Sigmoid colon (tissue), 7 donors: ENCODE data around the gene PCDHGC4. TPM values are rescaled to one million over a fixed set of nuclear protein-coding genes. Genes with fewer than 3 reads are reported as not detected.
A peak's percentile ranks its signal among the peaks of the same experiment; 100 is the strongest.

Source experiments
- DNase-seq: peaks from one replicate; pipeline ENCODE4 v3.0.0-alpha.2; 2019
- H3K27ac ChIP-seq, 4 donors: fragments of 200-600 bp; sonication (generic); one replicate each; pipeline ENCODE4 v1.5.1; 2016 to 2019; ENCODE audit warnings: mild to moderate bottlenecking in 1 of 4
- H3K27me3 ChIP-seq, 3 donors: fragments of 200-600 bp; sonication (generic); one replicate each; pipeline ENCODE4 v1.5.1; 2019; ENCODE audit warnings: mild to moderate bottlenecking in 1 of 3
- H3K36me3 ChIP-seq, 4 donors: fragments of 200-600 bp; sonication (generic); one replicate each; pipeline ENCODE4 v1.5.1; 2016 to 2019
- H3K4me1 ChIP-seq, 4 donors: fragments of 200-600 bp; sonication (generic); one replicate each; pipeline ENCODE4 v1.5.1; 2017 to 2019
- H3K4me3 ChIP-seq, 4 donors: fragments of 200-600 bp; sonication (generic); one replicate each; pipeline ENCODE4 v1.5.1; 2017 to 2019; ENCODE audit warnings: mild to moderate bottlenecking in 2 of 4, moderate library complexity in 1 of 4
- H3K9me3 ChIP-seq, 4 donors: fragments of 200-600 bp in 3 of 4; sonication (generic) in 3 of 4; one replicate each; pipeline versions ENCODE4 v1.5.1 to v1.6.1; 2013 to 2019
- CTCF ChIP-seq, 4 experiments: fragments of 450-650 bp in 3 of 4; fragments of 200-600 bp in 1 of 4; IDR thresholded peaks; one replicate each; pipeline ENCODE4 v1.5.1; 2016 to 2019; ENCODE audit warnings: antibody characterized with exemption in 4 of 4, mild to moderate bottlenecking in 3 of 4, moderate library complexity in 2 of 4
- EP300 ChIP-seq, 4 donors: sonication (generic); formaldehyde crosslinking; IDR thresholded peaks; one replicate each; pipeline ENCODE4 v1.6.1; 2017; ENCODE audit warnings: antibody characterized with exemption in 4 of 4
- POLR2A ChIP-seq, 2 donors: fragments of 450-650 bp; IDR thresholded peaks; one replicate each; pipeline ENCODE4 v1.6.1; 2016; ENCODE audit warnings: antibody characterized with exemption in 2 of 2, mild to moderate bottlenecking in 2 of 2, moderate library complexity in 2 of 2
- POLR2AphosphoS5 ChIP-seq, 4 donors: sonication (generic); formaldehyde crosslinking; IDR thresholded peaks; one replicate each; pipeline ENCODE4 v1.6.1; 2017; ENCODE audit warnings: antibody characterized with exemption in 4 of 4
- WGBS, 2 donors: extraction: QIAGEN DNeasy Blood & Tissue Kit; methylation state at CpG; one replicate each; pipeline ENCODE4 v1.1.7; 2013; 5-methylcytosine and 5-hydroxymethylcytosine counted together
- intact Hi-C: fragments of 100-400 bp; cut with DNase I; formaldehyde crosslinking; loops from one replicate; pipeline ENCODE4 v1.15.1; 2023
- polyA plus RNA-seq, 3 donors: library from polyadenylated mRNA; stranded (reverse); fragments of 200-250 nt; gene quantifications; one replicate each; pipeline ENCODE4 v1.2.3, GENCODE V29; 2013
- total RNA-seq, 4 donors: library from RNA; depleted of rRNA; stranded (reverse); fragments of >200 nt; gene quantifications; one replicate each; pipeline ENCODE4 v1.1.0, GENCODE V29; 2016
- donor health status: healthy with polysubstance abuse.
- donor health status: Bipolar disorder and iron deficiency.
- donor health status: healthy.

Gene PCDHGC4
- total and polyA plus RNA-seq, 7 donors: 0.47 to 8.6 (median 3.0) TPM; not detected in 2

- WGBS, 2 donors: 55 to 86% methylated on average over 22 of the region's 22 CpGs
- H3K9me3 ChIP-seq: no peaks in the 10 kb centered on the region
- H3K4me3 ChIP-seq: no peak overlapping the region
- peak; percentile 57 for DNase-seq
- H3K36me3 ChIP-seq: peaks cover 0 to 58% (median 3%) of the 10 kb centered on the region in 4 donors
- no peak overlapping the region for H3K27ac ChIP-seq
- TF ChIP-seq EP300 (IDR thresholded peaks at IDR 0.05): no peak
- TF ChIP-seq CTCF (IDR thresholded peaks at IDR 0.05): no peak
- no peak for TF ChIP-seq POLR2AphosphoS5 (IDR thresholded peaks at IDR 0.05)
- TF ChIP-seq POLR2A (IDR thresholded peaks at IDR 0.05): no peak
- H3K4me1 ChIP-seq: peaks cover 0 to 30% (median 22%) of the 10 kb centered on the region in 4 donors
- intact Hi-C loops: no loop called here
- H3K27me3 ChIP-seq: no peaks in the 10 kb centered on the region
Observed at GRCh38 chr5:141494761-141495452, 10.1 kb downstream of the PCDHGC4 start.

- Histone ChIP-seq H3K4me1 (peaks cover 0 to 30% (median 22%) of the 10 kb centered on the region in 4 donors), H3K27ac (no peak overlapping the region), H3K4me3 (no peak overlapping the region), H3K36me3 (peaks cover 0 to 52% (median 3%) of the 10 kb centered on the region in 4 donors), H3K9me3 (no peaks in the 10 kb centered on the region), H3K27me3 (no peaks in the 10 kb centered on the region)
- WGBS, 2 donors: 82 to 92% methylated on average over 8 of the region's 8 CpGs
- no peak for TF ChIP-seq CTCF (IDR thresholded peaks at IDR 0.05)
- no peak for TF ChIP-seq POLR2A (IDR thresholded peaks at IDR 0.05)
- no peak for TF ChIP-seq POLR2AphosphoS5 (IDR thresholded peaks at IDR 0.05)
- no peak for TF ChIP-seq EP300 (IDR thresholded peaks at IDR 0.05)
- intact Hi-C loops: no loop called here
- DNase-seq: peak; percentile 10
Observed at GRCh38 chr5:141495453-141495811, 10.6 kb downstream of the PCDHGC4 start.

- H3K27me3 ChIP-seq: no peaks in the 10 kb centered on the region
- DNase-seq: peak; percentile 37
- H3K4me3 ChIP-seq: no peak overlapping the region
- H3K4me1 ChIP-seq: peaks cover 0 to 30% (median 22%) of the 10 kb centered on the region in 4 donors
- TF ChIP-seq POLR2A (IDR thresholded peaks at IDR 0.05): no peak
- no peak for TF ChIP-seq POLR2AphosphoS5 (IDR thresholded peaks at IDR 0.05)
- TF ChIP-seq EP300 (IDR thresholded peaks at IDR 0.05): no peak
- no peak for TF ChIP-seq CTCF (IDR thresholded peaks at IDR 0.05)
- peaks cover 0 to 47% (median 2%) of the 10 kb centered on the region in 4 donors for H3K36me3 ChIP-seq
- intact Hi-C loops: no loop called here
- no peak overlapping the region for H3K27ac ChIP-seq
- whole genome bisulfite sequencing, 2 donors: 79 to 93% methylated on average over 4 of the region's 4 CpGs
- no peaks in the 10 kb centered on the region for H3K9me3 ChIP-seq
Observed at GRCh38 chr5:141496038-141496437, 11.2 kb downstream of the PCDHGC4 start.

GRCh38 chr5:141501761-141502160 is 16.9 kb downstream of the PCDHGC4 start:
- no peaks in the 10 kb centered on the region for H3K9me3 ChIP-seq
- H3K27me3 ChIP-seq: no peaks in the 10 kb centered on the region
- no peak overlapping the region for H3K4me3 ChIP-seq
- WGBS, 2 donors: 89 to 94% methylated on average over 7 of the region's 7 CpGs
- peaks cover 0 to 4% (median 3%) of the 10 kb centered on the region in 4 donors for H3K4me1 ChIP-seq
- intact Hi-C loops: no loop called here
- DNase-seq: peak; percentile 47
- TF ChIP-seq POLR2A (IDR thresholded peaks at IDR 0.05) (no peak), EP300 (IDR thresholded peaks at IDR 0.05) (no peak), POLR2AphosphoS5 (IDR thresholded peaks at IDR 0.05) (no peak), CTCF (IDR thresholded peaks at IDR 0.05) (no peak)
- no peak overlapping the region for H3K27ac ChIP-seq
- H3K36me3 ChIP-seq: peaks cover 0 to 46% (median 5%) of the 10 kb centered on the region in 4 donors
